Epithelial cell of esophagus (primary cell): ENCODE data around the gene TOMM34.
A peak's percentile ranks its signal among the peaks of the same experiment; 100 is the strongest.

Experiments
- DNase-seq: peaks from one replicate; pipeline ENCODE4 v3.0.0; 2010; ENCODE audit warnings: low read depth
- H3K4me3 ChIP-seq: 2 replicates; pipeline ENCODE4 v1.5.1; 2011; ENCODE audit warnings: mild to moderate bottlenecking, low read length, control low read depth
- TF ChIP-seq, protein P1 (sequence below): IDR thresholded peaks from 2 replicates; pipeline ENCODE4 v1.5.1; 2011; ENCODE audit warnings: low read depth, mild to moderate bottlenecking, low read length, control low read depth, inconsistent platforms; ENCODE audit not compliant: insufficient read depth; ENCODE audit errors: missing control alignments

Gene TOMM34

DNA sequence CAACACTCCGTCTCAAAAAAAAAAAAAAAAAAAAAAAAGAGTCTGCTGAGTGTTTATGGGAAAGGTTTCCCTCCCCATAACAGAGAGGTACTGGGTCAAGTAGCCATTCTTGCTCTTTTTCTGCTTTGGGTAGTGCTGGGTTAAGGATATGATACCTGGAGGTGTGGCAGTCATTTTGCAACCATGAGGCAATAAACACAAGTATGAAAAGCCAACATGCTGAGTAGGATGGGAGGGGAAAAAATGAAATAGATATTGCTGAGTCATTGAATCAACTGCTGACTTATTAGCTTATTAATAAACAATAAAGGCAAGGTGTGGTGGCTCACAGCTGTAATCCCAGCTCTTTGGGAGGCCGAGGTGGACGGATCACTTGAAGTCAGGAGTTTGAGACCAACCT, 2.3 kb upstream of the TOMM34 start:
- H3K4me3 ChIP-seq = no peak overlapping the region
- TF ChIP-seq, protein P1, sequence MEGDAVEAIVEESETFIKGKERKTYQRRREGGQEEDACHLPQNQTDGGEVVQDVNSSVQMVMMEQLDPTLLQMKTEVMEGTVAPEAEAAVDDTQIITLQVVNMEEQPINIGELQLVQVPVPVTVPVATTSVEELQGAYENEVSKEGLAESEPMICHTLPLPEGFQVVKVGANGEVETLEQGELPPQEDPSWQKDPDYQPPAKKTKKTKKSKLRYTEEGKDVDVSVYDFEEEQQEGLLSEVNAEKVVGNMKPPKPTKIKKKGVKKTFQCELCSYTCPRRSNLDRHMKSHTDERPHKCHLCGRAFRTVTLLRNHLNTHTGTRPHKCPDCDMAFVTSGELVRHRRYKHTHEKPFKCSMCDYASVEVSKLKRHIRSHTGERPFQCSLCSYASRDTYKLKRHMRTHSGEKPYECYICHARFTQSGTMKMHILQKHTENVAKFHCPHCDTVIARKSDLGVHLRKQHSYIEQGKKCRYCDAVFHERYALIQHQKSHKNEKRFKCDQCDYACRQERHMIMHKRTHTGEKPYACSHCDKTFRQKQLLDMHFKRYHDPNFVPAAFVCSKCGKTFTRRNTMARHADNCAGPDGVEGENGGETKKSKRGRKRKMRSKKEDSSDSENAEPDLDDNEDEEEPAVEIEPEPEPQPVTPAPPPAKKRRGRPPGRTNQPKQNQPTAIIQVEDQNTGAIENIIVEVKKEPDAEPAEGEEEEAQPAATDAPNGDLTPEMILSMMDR = no peak
- DNase-seq = peak; percentile 64

DNA sequence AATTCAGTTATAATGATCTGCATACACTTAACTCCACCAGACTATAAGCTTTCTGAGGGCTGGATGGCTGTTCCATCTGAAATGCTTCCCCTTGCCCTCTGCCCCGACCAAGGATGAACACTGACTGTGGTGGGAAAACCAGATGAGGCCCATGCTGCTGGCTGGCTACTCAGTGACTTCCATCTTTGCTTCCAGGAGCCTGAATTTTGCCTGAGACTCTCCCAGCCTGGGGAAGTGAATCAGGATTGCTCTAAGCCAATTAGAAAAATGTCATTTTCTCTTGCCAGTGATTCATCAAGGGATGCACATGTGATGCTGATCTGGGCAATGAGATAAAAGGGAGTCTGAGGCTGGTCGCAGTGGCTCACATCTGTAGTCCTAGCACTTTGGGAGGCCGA, 1.7 kb upstream of the TOMM34 start:
- peak; percentile 59 for DNase-seq
- TF ChIP-seq, protein P1 = no peak
- no peak overlapping the region for H3K4me3 ChIP-seq

DNA sequence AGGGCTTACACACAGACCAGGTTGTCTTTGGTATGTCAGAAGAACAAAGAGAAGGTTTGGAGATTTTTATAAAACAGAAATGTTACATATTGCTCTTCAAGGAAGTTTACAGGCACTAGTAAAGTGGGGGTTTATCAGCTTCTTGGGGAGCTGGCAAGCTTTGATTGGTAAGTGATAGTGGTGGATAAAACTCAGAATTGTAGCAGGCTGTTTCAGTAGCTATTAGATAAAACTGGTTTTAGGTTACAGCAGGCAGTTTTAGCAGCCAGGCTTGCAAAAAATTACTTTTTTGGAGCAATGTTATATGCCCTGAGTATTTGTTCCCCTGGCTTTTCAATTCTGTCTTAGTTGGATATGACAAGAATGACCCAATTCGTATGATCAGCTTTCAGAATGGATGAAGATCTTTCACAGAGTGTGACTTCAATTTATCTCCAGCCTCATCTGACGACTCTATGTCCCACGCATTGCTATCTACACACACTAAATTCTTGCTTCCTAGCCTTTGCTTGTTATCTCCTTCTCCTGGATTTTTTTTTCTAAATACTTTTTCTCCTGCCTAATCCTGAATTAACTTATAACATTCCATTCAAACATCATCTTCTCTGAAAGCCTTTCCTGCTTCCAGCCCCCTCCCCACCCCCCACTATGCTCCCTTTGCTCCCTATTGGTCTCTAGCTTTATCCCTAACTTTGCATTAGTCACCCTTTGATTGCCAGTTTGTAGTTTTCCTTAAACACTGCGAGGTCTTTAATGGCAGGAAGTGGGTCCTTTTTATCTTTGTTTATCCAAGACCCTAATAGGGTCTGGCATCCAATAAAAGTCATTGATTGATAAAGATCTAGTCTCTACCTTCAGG, 1.0 kb upstream of the TOMM34 start:
- TF ChIP-seq, protein P1 = no peak
- DNase-seq = no peak
- H3K4me3 ChIP-seq = no peak overlapping the region

DNA sequence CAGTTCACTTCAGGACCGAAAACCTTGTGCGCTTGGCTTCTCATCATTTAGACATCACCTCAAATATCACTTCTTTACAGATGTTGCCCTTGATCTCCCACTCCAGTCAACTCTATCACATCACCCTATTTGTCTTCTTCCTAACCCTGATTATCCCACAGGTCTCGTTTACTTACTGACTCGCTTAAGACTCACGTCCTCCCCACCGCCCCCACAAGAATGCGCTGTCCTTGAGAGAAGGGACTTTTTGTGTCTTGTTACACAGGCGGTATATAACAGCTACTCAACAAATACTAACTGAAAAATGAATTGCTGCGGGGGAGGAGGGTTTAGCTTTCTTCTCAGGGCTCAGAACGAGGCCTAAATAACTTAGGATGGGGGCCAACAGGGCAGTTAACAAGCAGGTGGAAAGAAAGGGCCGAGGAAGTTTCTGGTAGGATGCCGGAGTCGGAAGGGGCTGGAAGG, 527 bp downstream of the TOMM34 start:
- DNase-seq = peak; percentile 88
- TF ChIP-seq, protein P1 = no peak
- H3K4me3 ChIP-seq = peak overlapping the region; percentile 68

DNA sequence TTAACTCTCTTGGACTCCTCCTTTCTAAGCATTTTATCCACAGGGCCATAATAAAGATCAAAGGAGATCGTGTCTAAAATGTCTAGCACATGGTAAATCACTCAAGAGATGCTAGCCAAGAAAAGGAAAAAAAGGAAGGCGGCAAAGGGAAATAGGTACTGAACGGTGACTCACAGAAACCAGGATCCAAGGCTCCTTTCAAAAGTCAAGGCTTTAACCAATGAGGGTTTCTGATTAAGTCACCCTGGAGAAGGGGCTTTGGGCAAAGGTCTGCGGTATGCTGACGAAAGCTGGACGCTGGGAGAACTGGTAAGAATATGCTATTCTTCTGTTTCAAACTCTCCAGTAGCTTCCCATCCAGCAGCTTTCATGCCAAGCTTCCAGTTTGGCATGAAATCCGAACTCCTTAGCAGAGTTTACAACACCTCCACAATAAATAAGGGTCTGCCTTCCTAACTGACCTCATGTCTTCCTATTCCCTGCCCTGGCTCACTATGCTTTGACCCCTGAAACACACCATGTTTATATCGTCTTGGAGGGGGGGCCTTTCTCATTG, 1.0 kb downstream of the TOMM34 start:
- TF ChIP-seq, protein P1 = no peak
- peak overlapping the region; percentile 68 for H3K4me3 ChIP-seq
- DNase-seq = peak; percentile 60

DNA sequence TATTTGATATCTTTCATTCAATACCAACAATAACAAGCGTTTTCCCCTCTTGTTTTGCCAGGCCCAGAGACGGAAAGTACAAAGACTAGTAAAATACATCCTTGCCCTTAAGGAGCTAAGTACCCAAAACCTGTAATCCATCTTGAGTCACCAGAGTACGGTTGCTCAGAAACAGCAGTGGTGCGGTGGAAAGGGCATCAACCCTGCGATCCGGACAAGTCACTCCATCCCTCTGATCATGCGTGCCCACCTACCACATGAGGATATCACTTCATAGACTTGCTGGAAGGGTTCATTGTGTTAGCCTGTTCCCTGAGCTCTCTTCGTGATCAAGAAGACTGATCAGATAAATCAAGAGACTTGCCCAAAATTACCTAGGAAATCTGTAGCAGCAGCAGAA, 1.9 kb downstream of the TOMM34 start:
- TF ChIP-seq, protein P1 = no peak
- H3K4me3 ChIP-seq = no peak overlapping the region
- no peak for DNase-seq

DNA sequence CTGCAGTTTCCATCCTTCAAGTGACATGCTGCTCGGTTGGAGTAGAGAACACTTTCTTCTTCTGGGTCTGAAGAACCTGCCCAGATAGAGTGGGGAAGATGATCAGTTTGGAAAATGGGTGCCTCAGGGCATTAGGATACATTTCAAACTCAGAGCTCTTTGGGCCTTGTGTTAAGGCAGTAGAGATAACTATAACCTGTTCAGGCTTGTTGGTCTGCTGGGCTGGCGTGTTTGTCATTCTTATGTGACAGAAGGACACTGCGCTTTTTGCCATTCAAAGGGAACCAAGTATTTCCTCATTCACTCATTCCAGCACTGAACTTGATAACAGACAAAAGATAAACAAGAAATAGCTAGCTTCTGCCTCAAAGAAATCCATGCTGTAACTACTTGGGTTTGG, 3.8 kb downstream of the TOMM34 start:
- TF ChIP-seq, protein P1 = no peak
- no peak overlapping the region for H3K4me3 ChIP-seq
- DNase-seq = peak; percentile 57
